ENCODE results near the gene AQP7.
"Not testable (repeated sequence)": the region's sequence is repeated elsewhere in the genome, so short reads cannot be mapped to it uniquely, and the experiment has no call there.

The AQP7 gene

GRCh38 chr9:33374634-33375237, 27.6 kb downstream of the AQP7 start:
- no peak overlapping the region for H3K27ac ChIP-seq (ENCODE audit: low read length)
- WGBS (ENCODE audit: insufficient coverage, insufficient read length), result no CpG with 5 or more reads among the region's 6 CpGs
- H3K4me3 ChIP-seq (ENCODE audit: low read length), result no peak overlapping the region
- DNase-seq (ENCODE audit: low read depth, low spot score), result peak; percentile 60
- H3K36me3 ChIP-seq (ENCODE audit: control insufficient read depth, insufficient read depth, low read length), result 0 out of 2 replicates have a peak, but pooled peaks cover 3% of the 10 kb centered on the region
- no peaks in the 10 kb centered on the region for H3K9me3 ChIP-seq (ENCODE audit: control insufficient read depth, insufficient read depth, low read length)
- no peaks in the 10 kb centered on the region; the same call in 1 of the 2 replicates for H3K4me1 ChIP-seq (ENCODE audit: control insufficient read depth, insufficient read depth, low read length)
- no peaks in the 10 kb centered on the region for H3K27me3 ChIP-seq (ENCODE audit: control insufficient read depth, insufficient read depth, low read length)

GRCh38 chr9:33374190-33374589, 28.2 kb downstream of the AQP7 start:
- H3K27ac ChIP-seq (ENCODE audit: low read length), result no peak overlapping the region

DNA sequence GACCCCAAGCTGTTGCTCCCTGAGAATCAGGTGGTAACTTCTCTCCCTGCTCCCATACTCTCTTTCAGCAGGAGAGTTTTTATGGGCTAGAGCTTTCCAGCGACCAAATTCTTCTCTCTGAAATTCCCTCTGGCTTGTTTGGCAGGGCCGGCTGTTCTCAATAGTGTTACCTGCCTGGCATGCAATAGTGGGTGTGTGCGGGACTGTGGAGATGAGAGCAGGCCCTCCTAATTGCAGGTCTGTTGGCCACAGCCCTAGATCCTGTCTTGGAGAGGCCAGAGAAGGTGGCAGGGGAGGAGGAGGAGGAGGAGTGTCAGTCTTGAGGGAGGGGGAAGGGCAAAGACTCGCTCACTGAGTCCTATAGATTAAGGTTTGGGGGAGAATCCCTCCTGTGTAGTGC, 29.5 kb downstream of the AQP7 start:
- DNase-seq (ENCODE audit: low read depth, low spot score), result no peak
- WGBS (ENCODE audit: insufficient coverage, insufficient read length), result no CpG with 5 or more reads among the region's 4 CpGs
- Histone ChIP-seq H3K4me1 (ENCODE audit: control insufficient read depth, insufficient read depth, low read length) (no peaks in the 10 kb centered on the region; the same call in 1 of the 2 replicates), H3K4me3 (ENCODE audit: low read length) (no peak overlapping the region), H3K9me3 (ENCODE audit: control insufficient read depth, insufficient read depth, low read length) (no peaks in the 10 kb centered on the region), H3K27ac (ENCODE audit: low read length) (no peak overlapping the region), H3K27me3 (ENCODE audit: control insufficient read depth, insufficient read depth, low read length) (no peaks in the 10 kb centered on the region), H3K36me3 (ENCODE audit: control insufficient read depth, insufficient read depth, low read length) (0 out of 2 replicates have a peak, but pooled peaks cover 3% of the 10 kb centered on the region)

More at GRCh38 chr9:33374190-33374589, 28.2 kb downstream of the AQP7 start:
- Histone ChIP-seq H3K36me3 (ENCODE audit: control insufficient read depth, insufficient read depth, low read length) (0 out of 2 replicates have a peak, but pooled peaks cover 3% of the 10 kb centered on the region), H3K4me1 (ENCODE audit: control insufficient read depth, insufficient read depth, low read length) (no peaks in the 10 kb centered on the region; the same call in 1 of the 2 replicates), H3K9me3 (ENCODE audit: control insufficient read depth, insufficient read depth, low read length) (no peaks in the 10 kb centered on the region), H3K4me3 (ENCODE audit: low read length) (no peak overlapping the region), H3K27me3 (ENCODE audit: control insufficient read depth, insufficient read depth, low read length) (no peaks in the 10 kb centered on the region)
- no CpG with 5 or more reads among the region's 9 CpGs for WGBS (ENCODE audit: insufficient coverage, insufficient read length)
- DNase-seq (ENCODE audit: low read depth, low spot score), result no peak

- Histone ChIP-seq H3K27me3 (ENCODE audit: control insufficient read depth, insufficient read depth, low read length) (no peaks in the 10 kb centered on the region), H3K4me1 (ENCODE audit: control insufficient read depth, insufficient read depth, low read length) (no peaks in the 10 kb centered on the region), H3K27ac (ENCODE audit: low read length) (no peak overlapping the region), H3K4me3 (ENCODE audit: low read length) (no peak overlapping the region), H3K9me3 (ENCODE audit: control insufficient read depth, insufficient read depth, low read length) (no peaks in the 10 kb centered on the region), H3K36me3 (ENCODE audit: control insufficient read depth, insufficient read depth, low read length) (peaks cover 3% of the 10 kb centered on the region; the same call in 1 of the 2 replicates)
- no CpG with 5 or more reads among the region's 2 CpGs for WGBS (ENCODE audit: insufficient coverage, insufficient read length)
- DNase-seq (ENCODE audit: low read depth, low spot score), result no peak
Measured at GRCh38 chr9:33366979-33367480, 35.3 kb downstream of the AQP7 start.

DNA sequence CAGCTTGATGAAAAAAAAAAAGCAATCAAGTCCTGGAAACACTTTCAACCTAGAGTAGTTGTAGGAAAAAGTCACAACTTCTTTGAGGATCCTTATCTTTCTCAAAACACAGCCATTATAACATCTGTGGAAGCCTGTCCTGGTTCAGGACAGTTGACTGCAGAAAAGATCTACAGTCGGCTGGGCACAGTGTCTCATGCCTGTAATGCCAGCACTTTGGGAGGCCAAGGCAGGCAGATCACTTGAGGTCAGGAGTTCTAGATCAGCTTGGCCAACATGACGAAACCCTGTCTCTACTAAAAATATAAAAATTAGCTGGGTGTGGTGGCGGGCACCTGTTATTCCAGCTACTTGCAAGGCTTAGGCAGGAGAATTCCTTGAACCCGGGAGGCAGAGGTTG, 37.6 kb downstream of the AQP7 start:
- not testable (repeated sequence) for DNase-seq (ENCODE audit: low read depth, low spot score); H3K27me3 ChIP-seq (ENCODE audit: control insufficient read depth, insufficient read depth, low read length); H3K27ac ChIP-seq (ENCODE audit: low read length); H3K9me3 ChIP-seq (ENCODE audit: control insufficient read depth, insufficient read depth, low read length); H3K36me3 ChIP-seq (ENCODE audit: control insufficient read depth, insufficient read depth, low read length); H3K4me1 ChIP-seq (ENCODE audit: control insufficient read depth, insufficient read depth, low read length); H3K4me3 ChIP-seq (ENCODE audit: low read length)
- WGBS (ENCODE audit: insufficient coverage, insufficient read length), result no CpG with 5 or more reads among the region's 4 CpGs

- no peak overlapping the region for H3K4me3 ChIP-seq (ENCODE audit: low read length)
- H3K27me3 ChIP-seq (ENCODE audit: control insufficient read depth, insufficient read depth, low read length), result no peaks in the 10 kb centered on the region
- no peaks in the 10 kb centered on the region for H3K9me3 ChIP-seq (ENCODE audit: control insufficient read depth, insufficient read depth, low read length)
- DNase-seq (ENCODE audit: low read depth, low spot score), result no peak
- no peaks in the 10 kb centered on the region for H3K4me1 ChIP-seq (ENCODE audit: control insufficient read depth, insufficient read depth, low read length)
- no CpG with 5 or more reads among the region's 2 CpGs for WGBS (ENCODE audit: insufficient coverage, insufficient read length)
- no peak overlapping the region for H3K27ac ChIP-seq (ENCODE audit: low read length)
- H3K36me3 ChIP-seq (ENCODE audit: control insufficient read depth, insufficient read depth, low read length), result no peaks in the 10 kb centered on the region; the same call in 1 of the 2 replicates
Measured at GRCh38 chr9:33364127-33364526, 38.2 kb downstream of the AQP7 start.

DNA sequence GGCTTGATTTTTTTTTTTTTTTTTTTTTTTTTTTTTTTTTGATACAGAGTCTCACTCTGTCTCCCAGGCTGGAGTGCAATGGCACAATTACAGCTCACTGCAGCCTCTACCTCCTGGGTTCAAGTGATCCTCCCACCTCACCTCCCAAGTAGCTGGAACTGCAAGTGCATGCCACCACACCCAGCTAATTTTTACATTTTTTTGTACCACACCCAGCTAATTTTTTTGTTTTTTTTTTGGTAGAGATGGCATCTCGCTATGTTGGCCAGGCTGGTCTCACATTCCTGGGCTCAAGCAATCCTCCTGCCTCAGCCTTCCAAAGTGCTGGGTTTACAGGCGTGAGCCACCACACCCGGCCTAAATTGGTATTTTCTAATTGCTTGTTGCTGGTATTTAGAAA, 43.7 kb downstream of the AQP7 start:
- H3K4me1 ChIP-seq (ENCODE audit: control insufficient read depth, insufficient read depth, low read length); H3K9me3 ChIP-seq (ENCODE audit: control insufficient read depth, insufficient read depth, low read length); H3K27me3 ChIP-seq (ENCODE audit: control insufficient read depth, insufficient read depth, low read length); H3K27ac ChIP-seq (ENCODE audit: low read length); H3K36me3 ChIP-seq (ENCODE audit: control insufficient read depth, insufficient read depth, low read length); DNase-seq (ENCODE audit: low read depth, low spot score); H3K4me3 ChIP-seq (ENCODE audit: low read length): not testable (repeated sequence)
- no CpG with 5 or more reads among the region's 3 CpGs for WGBS (ENCODE audit: insufficient coverage, insufficient read length)

GRCh38 chr9:33355933-33356332, 46.4 kb downstream of the AQP7 start:
- H3K27ac ChIP-seq (ENCODE audit: low read length), result no peak overlapping the region
- H3K4me1 ChIP-seq (ENCODE audit: control insufficient read depth, insufficient read depth, low read length), result no peaks in the 10 kb centered on the region
- H3K27me3 ChIP-seq (ENCODE audit: control insufficient read depth, insufficient read depth, low read length), result no peaks in the 10 kb centered on the region
- no peaks in the 10 kb centered on the region for H3K36me3 ChIP-seq (ENCODE audit: control insufficient read depth, insufficient read depth, low read length)
- no peaks in the 10 kb centered on the region for H3K9me3 ChIP-seq (ENCODE audit: control insufficient read depth, insufficient read depth, low read length)
- WGBS (ENCODE audit: insufficient coverage, insufficient read length), result no CpG with 5 or more reads among the region's 1 CpG
- H3K4me3 ChIP-seq (ENCODE audit: low read length), result no peak overlapping the region
- DNase-seq (ENCODE audit: low read depth, low spot score), result no peak

DNA sequence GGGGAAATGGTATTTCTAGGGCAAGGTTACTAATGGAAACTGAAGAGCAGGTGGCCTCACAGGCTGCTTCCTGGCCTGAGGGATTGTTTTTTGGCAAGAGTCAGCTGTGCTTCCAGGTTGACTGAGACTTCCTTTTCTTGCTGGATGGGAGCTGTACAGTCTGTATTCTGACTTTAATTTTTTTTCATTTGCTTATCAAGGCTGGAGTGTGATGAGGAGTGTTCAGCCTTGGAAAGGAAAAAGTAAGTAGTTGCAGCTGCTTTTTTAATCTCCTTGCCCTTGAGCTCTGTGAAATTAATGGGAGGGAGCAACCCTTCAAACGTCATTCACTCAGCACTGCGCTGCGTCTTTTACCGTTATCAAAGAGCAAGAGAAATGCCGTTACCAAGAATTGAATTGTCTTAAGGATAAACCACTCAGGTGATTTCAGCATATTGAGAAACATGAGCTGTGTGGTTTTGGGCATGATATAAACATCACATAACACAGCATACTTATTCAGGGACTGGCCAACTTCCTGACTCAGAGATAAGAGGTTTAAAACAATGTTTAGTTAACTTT, 47.6 kb downstream of the AQP7 start:
- Histone ChIP-seq H3K4me3 (ENCODE audit: low read length) (no peak overlapping the region), H3K9me3 (ENCODE audit: control insufficient read depth, insufficient read depth, low read length) (no peaks in the 10 kb centered on the region), H3K27ac (ENCODE audit: low read length) (no peak overlapping the region), H3K36me3 (ENCODE audit: control insufficient read depth, insufficient read depth, low read length) (no peaks in the 10 kb centered on the region), H3K27me3 (ENCODE audit: control insufficient read depth, insufficient read depth, low read length) (no peaks in the 10 kb centered on the region), H3K4me1 (ENCODE audit: control insufficient read depth, insufficient read depth, low read length) (no peaks in the 10 kb centered on the region)
- DNase-seq (ENCODE audit: low read depth, low spot score), result no peak
- no CpG with 5 or more reads among the region's 5 CpGs for WGBS (ENCODE audit: insufficient coverage, insufficient read length)

GRCh38 chr9:33351547-33351946, 50.8 kb downstream of the AQP7 start:
- H3K9me3 ChIP-seq (ENCODE audit: control insufficient read depth, insufficient read depth, low read length), result no peaks in the 10 kb centered on the region
- H3K4me1 ChIP-seq (ENCODE audit: control insufficient read depth, insufficient read depth, low read length), result no peaks in the 10 kb centered on the region
- H3K27ac ChIP-seq (ENCODE audit: low read length), result no peak overlapping the region
- H3K27me3 ChIP-seq (ENCODE audit: control insufficient read depth, insufficient read depth, low read length), result no peaks in the 10 kb centered on the region
- H3K4me3 ChIP-seq (ENCODE audit: low read length), result no peak overlapping the region
- H3K36me3 ChIP-seq (ENCODE audit: control insufficient read depth, insufficient read depth, low read length), result no peaks in the 10 kb centered on the region
- WGBS (ENCODE audit: insufficient coverage, insufficient read length), result no CpG with 5 or more reads among the region's 4 CpGs
- DNase-seq (ENCODE audit: low read depth, low spot score), result no peak

GRCh38 chr9:33350310-33350709, 52.1 kb downstream of the AQP7 start:
- peaks cover 2% of the 10 kb centered on the region; the same call in 1 of the 2 replicates for H3K36me3 ChIP-seq (ENCODE audit: control insufficient read depth, insufficient read depth, low read length)
- no peaks in the 10 kb centered on the region for H3K9me3 ChIP-seq (ENCODE audit: control insufficient read depth, insufficient read depth, low read length)
- no peak overlapping the region for H3K27ac ChIP-seq (ENCODE audit: low read length)
- no peak for DNase-seq (ENCODE audit: low read depth, low spot score)
- H3K4me1 ChIP-seq (ENCODE audit: control insufficient read depth, insufficient read depth, low read length), result no peaks in the 10 kb centered on the region
- H3K27me3 ChIP-seq (ENCODE audit: control insufficient read depth, insufficient read depth, low read length), result no peaks in the 10 kb centered on the region
- no peak overlapping the region for H3K4me3 ChIP-seq (ENCODE audit: low read length)
- no CpG with 5 or more reads among the region's 2 CpGs for WGBS (ENCODE audit: insufficient coverage, insufficient read length)
